HS-27A (cell line): ENCODE data around the gene SH3RF2.
"Not testable (repeated sequence)": the region's sequence is repeated elsewhere in the genome, so short reads cannot be mapped to it uniquely, and the experiment has no call there.

Source experiments
- DNase-seq: peaks from one replicate; pipeline ENCODE4 v3.0.0-alpha.2; 2012; ENCODE audit warnings: low read depth, missing footprints

The SH3RF2 gene

GRCh38 chr5:145980259-145980658 lies 43.9 kb downstream of the SH3RF2 start:
- DNase-seq, result no peak

DNA sequence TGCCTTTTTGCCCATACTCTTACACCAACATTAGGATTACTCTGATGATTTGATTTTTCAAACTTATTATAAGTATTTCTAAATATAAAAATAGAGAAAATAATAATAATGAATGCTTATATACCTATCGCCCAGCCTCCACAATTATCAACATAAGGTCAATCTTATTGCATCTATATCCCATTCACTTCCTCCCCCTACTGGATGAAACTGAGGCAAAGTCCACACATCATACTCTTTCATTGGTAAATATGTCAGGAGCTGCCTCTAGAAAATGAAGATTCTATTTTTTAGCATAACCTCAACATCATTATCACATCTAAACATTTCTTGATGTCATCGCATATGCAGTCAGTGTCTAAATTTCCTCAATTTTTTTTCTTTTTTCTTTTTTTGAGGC lies 44.3 kb downstream of the SH3RF2 start:
- no peak for DNase-seq

- no peak for DNase-seq
Observed at GRCh38 chr5:145981589-145982571, 45.5 kb downstream of the SH3RF2 start.

GRCh38 chr5:145982572-145983318 lies 46.4 kb downstream of the SH3RF2 start:
- DNase-seq, result no peak

GRCh38 chr5:145983446-145983845 lies 47.1 kb downstream of the SH3RF2 start:
- DNase-seq, result no peak

- DNase-seq, result no peak
Observed at GRCh38 chr5:145984072-145984471, 47.7 kb downstream of the SH3RF2 start.

DNA sequence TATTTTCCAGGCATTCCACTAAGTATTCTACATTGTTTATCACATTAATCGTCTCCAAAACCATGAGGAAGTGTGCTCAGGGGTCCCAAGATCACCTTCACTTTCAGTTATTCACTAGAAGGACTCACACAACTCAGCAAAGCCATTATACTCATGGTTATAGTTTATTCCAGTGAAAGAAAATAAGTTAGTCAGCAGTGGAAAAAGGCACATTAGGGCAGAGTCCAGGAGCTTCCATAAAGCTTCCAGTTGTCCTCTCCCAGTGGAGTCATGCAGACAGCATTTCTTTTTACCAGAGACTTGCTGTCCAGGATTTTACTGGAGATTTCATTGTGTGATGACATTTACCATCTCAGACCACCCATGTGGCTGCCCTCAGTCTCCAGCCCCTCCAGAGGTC lies 51.5 kb downstream of the SH3RF2 start:
- DNase-seq, result no peak

- DNase-seq, result no peak
Observed at GRCh38 chr5:145988993-145989392, 52.6 kb downstream of the SH3RF2 start.

GRCh38 chr5:145989428-145989827 lies 53.0 kb downstream of the SH3RF2 start:
- DNase-seq, result no peak

- DNase-seq, result no peak
Observed at GRCh38 chr5:145990170-145990569, 53.8 kb downstream of the SH3RF2 start.

DNA sequence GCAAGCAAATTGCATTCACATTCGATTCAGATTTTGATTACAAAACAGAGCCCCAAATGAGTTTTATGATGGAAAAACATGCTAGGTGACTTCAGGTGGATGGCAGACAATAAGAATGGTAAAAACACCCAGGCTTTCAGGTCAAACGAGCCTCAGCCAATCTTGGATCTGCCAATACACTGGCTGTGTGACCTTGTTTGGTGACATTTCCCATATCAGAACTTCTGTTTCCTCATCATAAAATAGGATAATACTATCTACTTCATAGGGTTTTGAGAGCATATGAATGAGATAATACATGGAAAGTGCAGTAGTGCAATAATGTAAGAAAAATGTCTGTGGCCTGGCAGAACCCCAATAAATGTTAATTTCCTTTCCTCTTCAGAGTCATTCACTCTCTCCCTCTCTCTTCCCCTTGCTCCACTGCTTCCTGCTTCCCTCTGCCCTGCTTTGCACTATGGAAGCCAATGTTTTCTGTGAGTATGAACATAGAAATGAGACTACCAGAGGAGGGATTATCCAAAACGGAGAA lies 54.7 kb downstream of the SH3RF2 start:
- DNase-seq, result no peak

- not testable (repeated sequence) for DNase-seq
Observed at GRCh38 chr5:145993538-145993937, 57.2 kb downstream of the SH3RF2 start.

DNA sequence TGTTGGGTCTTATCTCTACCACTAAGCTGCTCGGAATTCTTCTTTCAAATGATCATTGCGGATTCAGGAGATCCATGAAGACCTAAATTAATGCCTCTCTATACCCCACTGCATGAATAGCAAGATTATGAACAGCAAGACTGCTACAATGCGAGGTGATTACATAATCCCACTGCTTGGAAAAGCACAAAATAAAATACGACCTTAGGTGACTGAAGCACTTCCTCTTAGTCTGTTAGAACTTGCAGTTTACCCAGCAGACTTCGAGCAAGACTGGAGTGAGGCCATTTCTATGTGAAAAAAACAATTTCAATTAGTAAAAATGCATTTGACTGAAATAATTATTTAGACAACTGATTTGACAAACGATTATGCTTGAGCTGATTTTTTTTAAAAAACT lies 59.8 kb downstream of the SH3RF2 start:
- no peak for DNase-seq

- no peak for DNase-seq
Observed at GRCh38 chr5:145999208-145999607, 62.8 kb downstream of the SH3RF2 start.

- no peak for DNase-seq
Observed at GRCh38 chr5:146000072-146000471, 63.7 kb downstream of the SH3RF2 start.

- DNase-seq, result no peak
Observed at GRCh38 chr5:146001544-146002190, 65.3 kb downstream of the SH3RF2 start.

- no peak for DNase-seq
Observed at GRCh38 chr5:146002491-146002890, 66.1 kb downstream of the SH3RF2 start.

DNA sequence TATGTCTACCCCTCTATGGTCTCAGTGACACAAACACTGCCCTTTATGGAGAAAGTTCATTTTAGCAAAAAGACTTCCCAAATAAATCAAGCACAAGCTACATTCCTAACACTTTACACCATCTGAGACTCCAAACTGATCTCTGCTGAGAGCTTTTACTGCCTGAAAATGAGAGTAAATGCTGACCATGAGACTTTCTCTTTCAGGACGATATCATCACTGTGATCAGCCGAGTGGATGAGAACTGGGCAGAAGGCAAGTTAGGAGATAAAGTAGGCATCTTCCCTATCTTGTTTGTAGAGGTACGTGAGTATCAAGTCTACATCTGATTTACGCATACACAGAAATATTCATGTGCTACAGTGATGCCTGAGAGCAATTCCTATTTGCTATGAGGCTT lies 67.5 kb downstream of the SH3RF2 start:
- DNase-seq, result no peak

DNA sequence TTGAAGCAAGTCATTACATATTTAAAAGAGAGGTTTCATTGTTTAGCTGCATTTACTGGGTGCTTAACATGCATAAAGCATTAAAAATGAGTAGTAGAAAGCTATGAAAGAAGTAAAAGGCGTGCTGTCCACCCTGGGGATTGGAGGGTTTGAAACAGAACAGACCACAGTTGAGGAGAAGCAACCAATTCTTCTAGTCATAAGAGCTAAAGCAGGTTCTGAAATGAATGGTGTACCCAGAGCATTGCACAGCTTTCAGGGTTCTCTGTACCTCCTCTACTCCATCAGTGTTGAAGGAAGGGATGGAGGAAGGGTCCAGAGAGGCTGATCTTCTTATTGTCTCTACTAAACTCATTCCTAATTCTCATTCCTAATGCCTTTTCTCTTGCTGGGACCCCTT lies 68.9 kb downstream of the SH3RF2 start:
- no peak for DNase-seq

DNA sequence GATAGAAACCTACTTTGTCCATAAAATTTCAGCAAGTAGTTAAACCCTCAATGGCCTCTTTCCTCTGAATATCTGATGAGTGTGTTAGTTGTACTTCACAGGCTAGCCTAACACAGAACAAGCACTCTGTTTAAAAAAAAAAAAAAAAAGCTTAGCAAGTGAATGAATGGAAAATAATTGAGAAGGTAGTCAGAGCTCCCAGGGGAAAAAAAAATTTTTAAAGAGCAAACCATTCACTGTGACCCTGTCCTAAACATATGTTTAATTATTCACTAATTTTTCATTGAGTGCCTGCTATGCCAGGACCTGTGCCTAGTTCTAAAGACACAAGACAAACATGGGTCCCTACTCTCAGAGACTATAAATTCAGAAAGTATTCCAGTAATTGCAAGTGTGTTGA lies 69.3 kb downstream of the SH3RF2 start:
- DNase-seq, result no peak

- DNase-seq, result no peak
Observed at GRCh38 chr5:146006470-146007190, 70.3 kb downstream of the SH3RF2 start.

GRCh38 chr5:146007270-146007669 lies 70.9 kb downstream of the SH3RF2 start:
- no peak for DNase-seq
